Endothelial cell (in vitro differentiated cells): ENCODE data around the gene MICALL1. TPM values are rescaled to one million over a fixed set of nuclear protein-coding genes. Genes with fewer than 3 reads are reported as not detected.
"Not testable (repeated sequence)": the region's sequence is repeated elsewhere in the genome, so short reads cannot be mapped to it uniquely, and the experiment has no call there.

ENCODE experiments used
- DNase-seq: peaks from one replicate; pipeline ENCODE4 v3.0.0; 2021; ENCODE audit warnings: low spot score
- H3K27ac Mint-ChIP-seq: one replicate; pipeline ENCODE4 v1.8.0; 2021; ENCODE audit warnings: mixed read lengths, inconsistent platforms; ENCODE audit not compliant: unreplicated experiment
- H3K27me3 Mint-ChIP-seq: one replicate; pipeline ENCODE4 v1.8.0; 2021; ENCODE audit warnings: mild to moderate bottlenecking, moderate library complexity, mixed read lengths, inconsistent platforms; ENCODE audit not compliant: unreplicated experiment
- H3K36me3 Mint-ChIP-seq: one replicate; pipeline ENCODE4 v1.8.0; 2021; ENCODE audit warnings: mild to moderate bottlenecking, low read depth, mixed read lengths, inconsistent platforms; ENCODE audit not compliant: unreplicated experiment
- H3K4me1 Mint-ChIP-seq: one replicate; pipeline ENCODE4 v1.8.0; 2021; ENCODE audit warnings: mild to moderate bottlenecking, mixed read lengths, inconsistent platforms; ENCODE audit not compliant: unreplicated experiment
- H3K4me3 Mint-ChIP-seq: one replicate; pipeline ENCODE4 v1.8.0; 2021; ENCODE audit warnings: mild to moderate bottlenecking, mixed read lengths, inconsistent platforms; ENCODE audit not compliant: unreplicated experiment
- H3K9me3 Mint-ChIP-seq: one replicate; pipeline ENCODE4 v1.8.0; 2021; ENCODE audit warnings: mixed read lengths, inconsistent platforms; ENCODE audit not compliant: unreplicated experiment
- total RNA-seq: library from RNA; stranded (reverse); fragmentation: NEBNext Ultra II Directional; extraction: Animal tissue kit (Norgen Biotek cat#: 25700); gene quantifications from one replicate; pipeline ENCODE4 v1.2.1, GENCODE V29; 2021; ENCODE audit not compliant: unreplicated experiment
- TF ChIP-seq, protein P1 (sequence below): fragments of 200-600 bp; sonication (generic); IDR thresholded peaks from one replicate; pipeline ENCODE4 v1.5.0; 2021; ENCODE audit warnings: antibody characterized with exemption; ENCODE audit not compliant: unreplicated experiment

Gene MICALL1
- total RNA-seq, 1 donor from 2014 or later = 124 TPM

DNA sequence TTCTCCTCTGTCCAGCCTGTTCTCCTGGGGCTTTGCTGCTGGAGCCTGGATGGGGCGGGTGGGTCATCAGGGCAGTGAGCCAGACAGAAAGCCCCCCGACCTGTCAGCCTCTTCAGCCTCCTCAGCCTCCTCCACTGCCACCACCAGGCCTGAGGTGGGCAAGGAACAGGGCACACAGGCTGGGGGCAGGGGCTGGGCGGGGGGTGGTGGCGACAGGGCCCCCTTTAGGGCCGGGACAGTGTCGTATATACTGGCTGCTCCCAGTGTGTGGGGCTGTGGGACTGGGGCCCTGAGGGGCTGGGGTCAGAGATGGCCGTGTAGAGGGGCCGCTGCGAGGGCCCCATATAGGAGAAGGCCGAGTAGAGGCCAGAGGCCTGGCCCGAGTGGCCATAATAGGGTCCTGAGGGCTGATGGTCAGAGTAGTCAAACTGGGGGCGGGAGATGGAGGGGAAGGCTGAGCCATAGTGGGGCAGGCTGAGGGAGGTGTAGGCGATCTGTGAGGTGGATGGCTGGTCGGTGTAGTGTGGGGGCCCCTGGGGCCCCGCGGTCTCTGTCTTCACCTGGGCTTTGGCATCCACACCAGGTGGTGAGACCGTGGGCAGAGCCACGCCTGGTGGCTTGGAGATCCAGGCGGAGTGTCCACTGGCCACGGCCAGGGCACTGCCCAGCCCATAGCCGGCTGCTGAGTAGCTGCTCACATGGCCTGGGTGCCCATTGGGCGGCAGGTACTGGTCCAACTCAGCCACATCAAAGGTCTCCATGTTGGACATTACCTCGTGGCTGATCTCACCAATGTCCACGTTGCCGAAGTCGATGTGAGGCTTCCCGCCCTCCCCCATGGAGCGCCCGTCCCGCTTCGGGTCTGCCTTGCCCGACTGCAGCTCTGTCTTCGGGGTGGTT lies 67.4 kb downstream of the MICALL1 start:
- Mint-ChIP-seq H3K4me3 (no peak overlapping the region), H3K27me3 (peaks cover 6% of the 10 kb centered on the region), H3K4me1 (peaks cover 2% of the 10 kb centered on the region), H3K27ac (no peak overlapping the region), H3K36me3 (peaks cover 18% of the 10 kb centered on the region), H3K9me3 (no peaks in the 10 kb centered on the region)
- TF ChIP-seq, protein P1, sequence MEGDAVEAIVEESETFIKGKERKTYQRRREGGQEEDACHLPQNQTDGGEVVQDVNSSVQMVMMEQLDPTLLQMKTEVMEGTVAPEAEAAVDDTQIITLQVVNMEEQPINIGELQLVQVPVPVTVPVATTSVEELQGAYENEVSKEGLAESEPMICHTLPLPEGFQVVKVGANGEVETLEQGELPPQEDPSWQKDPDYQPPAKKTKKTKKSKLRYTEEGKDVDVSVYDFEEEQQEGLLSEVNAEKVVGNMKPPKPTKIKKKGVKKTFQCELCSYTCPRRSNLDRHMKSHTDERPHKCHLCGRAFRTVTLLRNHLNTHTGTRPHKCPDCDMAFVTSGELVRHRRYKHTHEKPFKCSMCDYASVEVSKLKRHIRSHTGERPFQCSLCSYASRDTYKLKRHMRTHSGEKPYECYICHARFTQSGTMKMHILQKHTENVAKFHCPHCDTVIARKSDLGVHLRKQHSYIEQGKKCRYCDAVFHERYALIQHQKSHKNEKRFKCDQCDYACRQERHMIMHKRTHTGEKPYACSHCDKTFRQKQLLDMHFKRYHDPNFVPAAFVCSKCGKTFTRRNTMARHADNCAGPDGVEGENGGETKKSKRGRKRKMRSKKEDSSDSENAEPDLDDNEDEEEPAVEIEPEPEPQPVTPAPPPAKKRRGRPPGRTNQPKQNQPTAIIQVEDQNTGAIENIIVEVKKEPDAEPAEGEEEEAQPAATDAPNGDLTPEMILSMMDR = no peak
- DNase-seq = no peak

DNA sequence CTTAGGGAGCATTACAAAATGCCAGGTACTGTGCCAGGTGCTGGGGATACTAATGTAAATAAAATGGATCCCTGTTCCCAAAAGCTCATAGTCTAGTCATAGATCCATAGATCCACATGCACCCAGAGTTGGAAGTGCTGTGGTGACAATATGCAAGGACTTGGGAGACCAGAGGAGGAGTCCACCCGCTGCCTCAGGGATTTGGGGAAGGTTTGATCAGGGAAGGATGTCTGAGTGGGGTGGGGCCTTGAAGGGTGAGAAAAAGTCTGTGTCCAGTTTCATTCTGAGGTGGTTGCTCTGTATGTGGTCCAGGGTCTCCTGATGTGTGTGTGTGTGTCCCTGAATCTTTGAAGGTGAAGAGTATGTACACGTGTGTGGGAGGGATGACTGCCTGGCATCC lies 69.1 kb downstream of the MICALL1 start:
- Mint-ChIP-seq H3K36me3 (peaks cover 12% of the 10 kb centered on the region), H3K27ac (no peak overlapping the region), H3K9me3 (no peaks in the 10 kb centered on the region), H3K4me1 (no peaks in the 10 kb centered on the region), H3K27me3 (peaks cover 6% of the 10 kb centered on the region), H3K4me3 (no peak overlapping the region)
- no peak for DNase-seq
- TF ChIP-seq, protein P1 = no peak

DNA sequence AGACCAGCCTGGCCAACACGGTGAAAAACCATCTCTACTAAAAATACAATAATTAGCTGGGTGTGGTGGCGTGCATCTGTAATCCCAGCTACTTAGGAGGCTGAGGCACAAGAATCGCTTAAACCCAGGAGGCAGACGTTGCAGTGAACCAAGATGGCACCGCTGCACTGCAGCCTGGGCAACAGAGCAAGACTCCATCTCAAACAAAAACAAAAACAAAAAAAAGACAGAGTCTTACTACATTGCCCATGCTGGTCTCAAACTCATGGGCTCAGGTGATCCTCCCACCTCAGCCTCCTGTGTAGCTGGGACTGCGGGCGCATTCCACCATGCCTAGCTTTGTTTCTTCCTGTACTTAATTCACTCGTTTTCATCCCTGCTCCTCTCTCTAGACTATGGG lies 69.9 kb downstream of the MICALL1 start:
- peaks cover 12% of the 10 kb centered on the region for H3K36me3 Mint-ChIP-seq
- not testable (repeated sequence) for H3K9me3 Mint-ChIP-seq, H3K27ac Mint-ChIP-seq, DNase-seq, H3K4me3 Mint-ChIP-seq, H3K4me1 Mint-ChIP-seq, H3K27me3 Mint-ChIP-seq

DNA sequence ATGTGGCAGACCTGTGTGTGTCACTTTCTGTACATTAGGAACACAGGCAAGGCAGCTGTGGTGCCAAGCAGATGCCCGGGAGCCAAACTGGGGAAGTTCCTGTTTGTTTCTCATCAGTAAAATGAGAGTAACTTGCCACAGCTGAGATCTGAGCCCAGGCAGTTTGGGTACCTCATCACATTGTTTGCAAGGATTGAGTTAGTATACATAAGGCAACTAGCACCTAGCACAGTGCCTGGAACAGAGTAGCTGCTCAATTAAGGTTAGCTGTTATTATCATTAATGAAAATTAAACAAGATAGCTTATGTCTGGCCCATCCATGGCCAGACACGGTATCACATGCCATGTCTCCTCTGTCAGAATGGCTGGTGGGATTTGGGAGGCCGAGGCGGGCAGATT lies 70.5 kb downstream of the MICALL1 start:
- Mint-ChIP-seq H3K27me3 (peaks cover 4% of the 10 kb centered on the region), H3K36me3 (peaks cover 12% of the 10 kb centered on the region), H3K4me1 (no peaks in the 10 kb centered on the region), H3K9me3 (no peaks in the 10 kb centered on the region), H3K27ac (no peak overlapping the region), H3K4me3 (no peak overlapping the region)
- no peak for DNase-seq
- TF ChIP-seq, protein P1 = no peak

DNA sequence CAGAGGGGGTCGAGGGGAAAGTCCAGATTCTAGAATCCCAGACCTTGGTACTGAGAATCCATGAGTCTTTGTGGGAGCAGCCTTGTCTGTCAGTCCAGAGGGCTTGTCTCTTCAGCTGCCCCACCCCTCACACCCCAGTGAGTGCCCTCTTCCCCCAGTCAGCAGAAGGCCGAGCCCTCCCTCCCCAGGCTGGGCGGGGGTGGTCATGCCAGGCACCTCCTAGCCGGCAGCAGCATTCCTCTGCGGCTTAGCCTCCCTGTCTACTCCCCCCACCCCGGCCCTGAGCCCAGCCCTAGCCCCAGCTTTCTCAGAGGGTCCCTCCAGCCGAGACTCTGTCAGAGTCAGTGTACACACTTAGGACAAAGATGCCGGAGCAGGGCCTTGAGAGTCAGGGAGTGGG lies 73.7 kb downstream of the MICALL1 start:
- TF ChIP-seq, protein P1 = no peak
- Mint-ChIP-seq H3K27ac (no peak overlapping the region), H3K36me3 (peaks cover 7% of the 10 kb centered on the region), H3K27me3 (peaks cover 7% of the 10 kb centered on the region), H3K4me3 (no peak overlapping the region), H3K4me1 (peaks cover 2% of the 10 kb centered on the region), H3K9me3 (no peaks in the 10 kb centered on the region)
- DNase-seq = no peak
